WTC11 (cell line): ENCODE results near the gene TPK1. TPM values are rescaled to one million over a fixed set of nuclear protein-coding genes. Genes with fewer than 3 reads are reported as not detected.

Experiments
- ATAC-seq: fragments of 200-7000 bp; cut with Tn5 transposase; 2 replicates; pipeline ENCODE4 v1.10.0; 2021; ENCODE audit warnings: mild to moderate bottlenecking, moderate library complexity
- CTCF ChIA-PET: fragments of 300-600 bp; sonication (Branson Sonifier 250); formaldehyde crosslinking; loops from one replicate; lab custom pipeline; 2021; ENCODE audit warnings: antibody characterized with exemption; lab: Charles Lee
- POLR2A ChIA-PET: fragments of 350-600 bp; sonication (Branson Sonifier 250); formaldehyde crosslinking; loops from one replicate; lab custom pipeline; 2021; ENCODE audit warnings: antibody characterized with exemption; lab: Charles Lee
- DNase-seq: peaks from one replicate; pipeline ENCODE4 v3.0.0; 2021; ENCODE audit warnings: low spot score
- H3K27ac Mint-ChIP-seq: 2 replicates; pipeline ENCODE4 v1.8.0; 2021; ENCODE audit warnings: mixed read lengths
- H3K27me3 Mint-ChIP-seq: 2 replicates; pipeline ENCODE4 v1.8.0; 2021; ENCODE audit warnings: low read depth, mild to moderate bottlenecking, moderate library complexity, mixed read lengths
- H3K36me3 Mint-ChIP-seq: 2 replicates; pipeline ENCODE4 v1.8.0; 2021; ENCODE audit warnings: mixed read lengths
- H3K4me1 Mint-ChIP-seq: 2 replicates; pipeline ENCODE4 v1.8.0; 2022; ENCODE audit warnings: mixed read lengths
- H3K4me3 Mint-ChIP-seq: 2 replicates; pipeline ENCODE4 v1.8.0; 2021; ENCODE audit warnings: mild to moderate bottlenecking, moderate library complexity, mixed read lengths
- H3K9me3 Mint-ChIP-seq: 2 replicates; pipeline ENCODE4 v1.8.0; 2021; ENCODE audit warnings: mixed read lengths
- ATF1 ChIP-seq: sonication (generic); formaldehyde crosslinking; IDR thresholded peaks from 2 replicates; pipeline ENCODE4 v1.8.1; 2023; ENCODE audit warnings: mild to moderate bottlenecking, moderate library complexity, missing genetic modification reagents
- CBFB ChIP-seq: sonication (generic); formaldehyde crosslinking; IDR thresholded peaks from 2 replicates; pipeline ENCODE4 v1.8.1; 2022; ENCODE audit warnings: mild to moderate bottlenecking, low read depth, missing genetic modification reagents
- CREB1 ChIP-seq: sonication (generic); formaldehyde crosslinking; IDR thresholded peaks from 2 replicates; pipeline ENCODE4 v1.8.0; 2023; ENCODE audit warnings: mild to moderate bottlenecking, missing genetic modification reagents
- ESRRA ChIP-seq: sonication (generic); formaldehyde crosslinking; IDR thresholded peaks from 2 replicates; pipeline ENCODE4 v1.8.1; 2022; ENCODE audit warnings: mild to moderate bottlenecking, missing genetic modification reagents, borderline replicate concordance
- ETV6 ChIP-seq: sonication (generic); formaldehyde crosslinking; IDR thresholded peaks from 2 replicates; pipeline ENCODE4 v1.8.1; 2022; ENCODE audit warnings: mild to moderate bottlenecking, missing genetic modification reagents
- FOXJ3 ChIP-seq: sonication (generic); formaldehyde crosslinking; IDR thresholded peaks from 2 replicates; pipeline ENCODE4 v1.9.0; 2021; ENCODE audit warnings: missing genetic modification reagents, mild to moderate bottlenecking, borderline replicate concordance
- GRHL2 ChIP-seq: fragments of 250-450 bp; sonication (Bioruptor Pico); IDR thresholded peaks from 2 replicates; pipeline ENCODE4 v1.8.0; 2022; ENCODE audit warnings: mild to moderate bottlenecking, moderate library complexity; ENCODE audit not compliant: insufficient replicate concordance, severe bottlenecking
- HMGA2 ChIP-seq: fragments of 250-450 bp; sonication (Bioruptor Pico); IDR thresholded peaks from 2 replicates; pipeline ENCODE4 v1.4.0; 2021; ENCODE audit warnings: mild to moderate bottlenecking, moderate library complexity
- IRF2 ChIP-seq: sonication (generic); formaldehyde crosslinking; IDR thresholded peaks from 2 replicates; pipeline ENCODE4 v1.8.0; 2022; ENCODE audit warnings: low read depth, missing genetic modification reagents, borderline replicate concordance
- JUN ChIP-seq: sonication (generic); formaldehyde crosslinking; IDR thresholded peaks from 2 replicates; pipeline ENCODE4 v1.8.0; 2023; ENCODE audit warnings: mild to moderate bottlenecking, missing genetic modification reagents
- KAT7 ChIP-seq: sonication (generic); formaldehyde crosslinking; IDR thresholded peaks from 2 replicates; pipeline ENCODE4 v1.8.1; 2023; ENCODE audit warnings: missing genetic modification reagents, mild to moderate bottlenecking, borderline replicate concordance
- MYBL2 ChIP-seq: sonication (generic); formaldehyde crosslinking; IDR thresholded peaks from 2 replicates; pipeline ENCODE4 v1.8.1; 2023; ENCODE audit warnings: mild to moderate bottlenecking, moderate library complexity, missing genetic modification reagents
- NR1H2 ChIP-seq: sonication (generic); formaldehyde crosslinking; IDR thresholded peaks from 2 replicates; pipeline ENCODE4 v1.9.0; 2021; ENCODE audit warnings: mild to moderate bottlenecking, moderate library complexity, missing genetic modification reagents
- NR2C2 ChIP-seq: sonication (generic); formaldehyde crosslinking; IDR thresholded peaks from 2 replicates; pipeline ENCODE4 v1.8.0; 2022; ENCODE audit warnings: mild to moderate bottlenecking, missing genetic modification reagents
- OVOL2 ChIP-seq: fragments of 250-450 bp; sonication (Bioruptor Pico); IDR thresholded peaks from 2 replicates; pipeline ENCODE4 v1.9.0; 2021; ENCODE audit warnings: mild to moderate bottlenecking, borderline replicate concordance
- RORB ChIP-seq: fragments of 250-450 bp; sonication (Bioruptor Pico); IDR thresholded peaks from 2 replicates; pipeline ENCODE4 v1.9.0; 2021; ENCODE audit warnings: mild to moderate bottlenecking
- SOX15 ChIP-seq: fragments of 250-450 bp; sonication (Bioruptor Pico); IDR thresholded peaks from 2 replicates; pipeline ENCODE4 v1.9.0; 2021; ENCODE audit warnings: mild to moderate bottlenecking
- SP1 ChIP-seq: sonication (generic); formaldehyde crosslinking; conservative IDR thresholded peaks from 2 replicates; pipeline ENCODE4 v1.8.1; 2022; ENCODE audit warnings: missing genetic modification reagents
- TEAD1 ChIP-seq: sonication (generic); formaldehyde crosslinking; IDR thresholded peaks from 2 replicates; pipeline ENCODE4 v1.8.0; 2022; ENCODE audit warnings: mild to moderate bottlenecking, missing genetic modification reagents
- USF2 ChIP-seq: sonication (generic); formaldehyde crosslinking; IDR thresholded peaks from 2 replicates; pipeline ENCODE4 v1.8.1; 2023; ENCODE audit warnings: mild to moderate bottlenecking, missing genetic modification reagents, moderate library complexity
- ZMAT4 ChIP-seq: fragments of 250-450 bp; sonication (Bioruptor Pico); IDR thresholded peaks from 2 replicates; pipeline ENCODE4 v1.9.0; 2021; ENCODE audit warnings: mild to moderate bottlenecking
- ZNF263 ChIP-seq: sonication (generic); formaldehyde crosslinking; IDR thresholded peaks from 2 replicates; pipeline ENCODE4 v1.8.1; 2022; ENCODE audit warnings: low read depth, mild to moderate bottlenecking, moderate library complexity, missing genetic modification reagents
- ZNF416 ChIP-seq: fragments of 250-450 bp; sonication (Bioruptor Pico); IDR thresholded peaks from 2 replicates; pipeline ENCODE4 v1.9.0; 2021; ENCODE audit warnings: mild to moderate bottlenecking, inconsistent platforms
- ZNF425 ChIP-seq: fragments of 250-450 bp; sonication (Bioruptor Pico); conservative IDR thresholded peaks from 2 replicates; pipeline ENCODE4 v1.9.0; 2021; ENCODE audit warnings: mild to moderate bottlenecking
- ZNF671 ChIP-seq: fragments of 250-450 bp; sonication (Bioruptor Pico); IDR thresholded peaks from 2 replicates; pipeline ENCODE4 v1.8.0; 2021; ENCODE audit warnings: mild to moderate bottlenecking
- total RNA-seq: library from RNA; stranded (reverse); gene quantifications from 3 replicates; pipeline ENCODE4 v1.2.3, GENCODE V29; 2021
- TF ChIP-seq, protein P1 (sequence below): fragments of 250-450 bp; sonication (Bioruptor Pico); IDR thresholded peaks from 2 replicates; pipeline ENCODE4 v1.9.0; 2021; ENCODE audit warnings: mild to moderate bottlenecking
- TF ChIP-seq, protein P2 (sequence below): fragments of 250-450 bp; sonication (Bioruptor Pico); IDR thresholded peaks from 2 replicates; pipeline ENCODE4 v1.9.0; 2021; ENCODE audit warnings: moderate library complexity, mild to moderate bottlenecking, inconsistent platforms, borderline replicate concordance
- TF ChIP-seq, protein P3 (sequence below): sonication (generic); formaldehyde crosslinking; IDR thresholded peaks from 2 replicates; pipeline ENCODE4 v1.8.0; 2022; ENCODE audit warnings: mild to moderate bottlenecking, missing genetic modification reagents

Gene TPK1
- total RNA-seq, 1 experiment from 2014 or later = 2.7 TPM

DNA sequence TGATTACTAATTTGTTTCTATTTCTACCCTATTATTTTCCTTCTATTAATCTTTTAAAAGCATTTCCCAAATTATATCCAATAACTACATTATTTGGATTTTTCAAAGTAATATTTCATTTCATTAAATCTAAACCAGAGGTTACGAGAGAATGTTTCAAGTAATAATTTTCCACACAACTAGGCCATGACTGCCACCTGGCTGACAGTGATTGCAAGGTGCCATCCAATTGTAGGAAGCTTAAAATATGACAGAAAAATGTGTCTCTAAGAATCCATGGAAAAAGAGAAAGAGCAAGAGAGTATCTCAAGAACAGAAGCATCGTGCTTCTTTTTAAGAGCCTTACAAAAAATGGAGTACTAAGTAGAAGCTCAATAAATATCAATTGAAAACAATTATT is 48.7 kb downstream of the TPK1 start:
- peaks cover 20% of the 10 kb centered on the region for H3K4me1 Mint-ChIP-seq
- H3K9me3 Mint-ChIP-seq = no peaks in the 10 kb centered on the region; the same call in 1 of the 2 replicates
- CTCF ChIA-PET = interaction anchor here (0.6 to 1.5 kb wide), 7 partner anchors 25 to 272 kb away, joined by 3 to 7 read pairs (median 4); no protein-coding TSS in a partner anchor
- no peak overlapping the region for H3K4me3 Mint-ChIP-seq
- no peaks in the 10 kb centered on the region for H3K36me3 Mint-ChIP-seq
- POLR2A ChIA-PET = no interaction called here
- TF ChIP-seq ZMAT4 (CRISPR knock-in tag) (no peak), ATF1 (CRISPR knock-in tag) (no peak), JUN (CRISPR knock-in tag) (no peak), ESRRA (no peak), FOXJ3 (CRISPR knock-in tag) (no peak), KAT7 (CRISPR knock-in tag) (no peak), ETV6 (CRISPR knock-in tag) (no peak), ZNF425 (CRISPR knock-in tag) (no peak), HMGA2 (CRISPR knock-in tag) (no peak), USF2 (CRISPR knock-in tag) (no peak), MYBL2 (CRISPR knock-in tag) (no peak), OVOL2 (CRISPR knock-in tag) (no peak), SP1 (CRISPR knock-in tag) (no peak), ZNF416 (no peak)
- TF ChIP-seq, protein P1, sequence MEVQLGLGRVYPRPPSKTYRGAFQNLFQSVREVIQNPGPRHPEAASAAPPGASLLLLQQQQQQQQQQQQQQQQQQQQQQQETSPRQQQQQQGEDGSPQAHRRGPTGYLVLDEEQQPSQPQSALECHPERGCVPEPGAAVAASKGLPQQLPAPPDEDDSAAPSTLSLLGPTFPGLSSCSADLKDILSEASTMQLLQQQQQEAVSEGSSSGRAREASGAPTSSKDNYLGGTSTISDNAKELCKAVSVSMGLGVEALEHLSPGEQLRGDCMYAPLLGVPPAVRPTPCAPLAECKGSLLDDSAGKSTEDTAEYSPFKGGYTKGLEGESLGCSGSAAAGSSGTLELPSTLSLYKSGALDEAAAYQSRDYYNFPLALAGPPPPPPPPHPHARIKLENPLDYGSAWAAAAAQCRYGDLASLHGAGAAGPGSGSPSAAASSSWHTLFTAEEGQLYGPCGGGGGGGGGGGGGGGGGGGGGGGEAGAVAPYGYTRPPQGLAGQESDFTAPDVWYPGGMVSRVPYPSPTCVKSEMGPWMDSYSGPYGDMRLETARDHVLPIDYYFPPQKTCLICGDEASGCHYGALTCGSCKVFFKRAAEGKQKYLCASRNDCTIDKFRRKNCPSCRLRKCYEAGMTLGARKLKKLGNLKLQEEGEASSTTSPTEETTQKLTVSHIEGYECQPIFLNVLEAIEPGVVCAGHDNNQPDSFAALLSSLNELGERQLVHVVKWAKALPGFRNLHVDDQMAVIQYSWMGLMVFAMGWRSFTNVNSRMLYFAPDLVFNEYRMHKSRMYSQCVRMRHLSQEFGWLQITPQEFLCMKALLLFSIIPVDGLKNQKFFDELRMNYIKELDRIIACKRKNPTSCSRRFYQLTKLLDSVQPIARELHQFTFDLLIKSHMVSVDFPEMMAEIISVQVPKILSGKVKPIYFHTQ (CRISPR knock-in tag) = no peak
- DNase-seq (no peak), ATAC-seq (no peak)
- H3K27ac Mint-ChIP-seq = no peak overlapping the region
- no peaks in the 10 kb centered on the region for H3K27me3 Mint-ChIP-seq

GRCh38 chr7:144786522-144786921 is 49.3 kb downstream of the TPK1 start:
- no peaks in the 10 kb centered on the region for H3K27me3 Mint-ChIP-seq
- ATAC-seq = peak; percentile 83
- H3K4me3 Mint-ChIP-seq = no peak overlapping the region
- DNase-seq = no peak
- CTCF ChIA-PET = interaction anchor here (0.6 to 2.0 kb wide), 6 partner anchors 26 to 116 kb away, joined by 3 to 10 read pairs (median 4); no protein-coding TSS in a partner anchor
- TF ChIP-seq NR2C2 (CRISPR knock-in tag) = no peak
- TF ChIP-seq, protein P2, sequence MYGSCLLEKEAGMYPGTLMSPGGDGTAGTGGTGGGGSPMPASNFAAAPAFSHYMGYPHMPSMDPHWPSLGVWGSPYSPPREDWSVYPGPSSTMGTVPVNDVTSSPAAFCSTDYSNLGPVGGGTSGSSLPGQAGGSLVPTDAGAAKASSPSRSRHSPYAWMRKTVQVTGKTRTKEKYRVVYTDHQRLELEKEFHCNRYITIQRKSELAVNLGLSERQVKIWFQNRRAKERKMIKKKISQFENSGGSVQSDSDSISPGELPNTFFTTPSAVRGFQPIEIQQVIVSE (CRISPR knock-in tag) = no peak
- TF ChIP-seq JUN (CRISPR knock-in tag) = no peak
- TF ChIP-seq, protein P3, sequence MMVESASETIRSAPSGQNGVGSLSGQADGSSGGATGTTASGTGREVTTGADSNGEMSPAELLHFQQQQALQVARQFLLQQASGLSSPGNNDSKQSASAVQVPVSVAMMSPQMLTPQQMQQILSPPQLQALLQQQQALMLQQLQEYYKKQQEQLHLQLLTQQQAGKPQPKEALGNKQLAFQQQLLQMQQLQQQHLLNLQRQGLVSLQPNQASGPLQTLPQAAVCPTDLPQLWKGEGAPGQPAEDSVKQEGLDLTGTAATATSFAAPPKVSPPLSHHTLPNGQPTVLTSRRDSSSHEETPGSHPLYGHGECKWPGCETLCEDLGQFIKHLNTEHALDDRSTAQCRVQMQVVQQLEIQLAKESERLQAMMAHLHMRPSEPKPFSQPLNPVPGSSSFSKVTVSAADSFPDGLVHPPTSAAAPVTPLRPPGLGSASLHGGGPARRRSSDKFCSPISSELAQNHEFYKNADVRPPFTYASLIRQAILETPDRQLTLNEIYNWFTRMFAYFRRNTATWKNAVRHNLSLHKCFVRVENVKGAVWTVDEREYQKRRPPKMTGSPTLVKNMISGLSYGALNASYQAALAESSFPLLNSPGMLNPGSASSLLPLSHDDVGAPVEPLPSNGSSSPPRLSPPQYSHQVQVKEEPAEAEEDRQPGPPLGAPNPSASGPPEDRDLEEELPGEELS = no peak
- no peak for TF ChIP-seq RORB
- no peak for TF ChIP-seq GRHL2
- no peak for TF ChIP-seq NR1H2 (CRISPR knock-in tag)
- TF ChIP-seq ZNF263 (CRISPR knock-in tag) = no peak
- TF ChIP-seq CBFB (CRISPR knock-in tag) = no peak
- no peak for TF ChIP-seq TEAD1 (CRISPR knock-in tag)
- TF ChIP-seq ZNF671 (CRISPR knock-in tag) = no peak
- TF ChIP-seq SP1 (CRISPR knock-in tag) = no peak
- no peak for TF ChIP-seq SOX15 (CRISPR knock-in tag)
- no peak for TF ChIP-seq IRF2 (CRISPR knock-in tag)
- no peak for TF ChIP-seq ATF1 (CRISPR knock-in tag)
- TF ChIP-seq CREB1 = no peak
- TF ChIP-seq, all 79 proteins: peak for 0
- H3K27ac Mint-ChIP-seq = no peak overlapping the region
- POLR2A ChIA-PET = interaction anchor here (1.1 kb wide), 1 partner anchor 9 kb away, joined by 5 read pairs; no protein-coding TSS in a partner anchor
- peaks cover 20% of the 10 kb centered on the region for H3K4me1 Mint-ChIP-seq
- no peaks in the 10 kb centered on the region; the same call in 1 of the 2 replicates for H3K9me3 Mint-ChIP-seq
- H3K36me3 Mint-ChIP-seq = no peaks in the 10 kb centered on the region
